HUES6 (cell line): ENCODE results near the gene RAB15.

Experiments
- H3K27ac ChIP-seq: 2 replicates; pipeline ENCODE4 v1.7.0; 2013; ENCODE audit warnings: low read depth, mild to moderate bottlenecking, low read length, inconsistent platforms
- H3K27me3 ChIP-seq: 2 replicates; pipeline ENCODE4 v1.6.1; 2013; ENCODE audit warnings: low read length; ENCODE audit not compliant: control insufficient read depth, insufficient read depth
- H3K36me3 ChIP-seq: 2 replicates; pipeline ENCODE4 v1.6.1; 2013; ENCODE audit warnings: low read length; ENCODE audit not compliant: control insufficient read depth, insufficient read depth
- H3K4me1 ChIP-seq: 2 replicates; pipeline ENCODE4 v1.6.1; 2013; ENCODE audit warnings: low read length; ENCODE audit not compliant: control insufficient read depth, insufficient read depth
- H3K4me3 ChIP-seq: 2 replicates; pipeline ENCODE4 v1.5.1; 2013; ENCODE audit warnings: low read depth, low read length
- H3K9ac ChIP-seq: one replicate; pipeline ENCODE4 v1.6.1; 2013; ENCODE audit warnings: mild to moderate bottlenecking, low read length
- H3K9me3 ChIP-seq: 2 replicates; pipeline ENCODE4 v1.6.1; 2013; ENCODE audit warnings: low read depth, low read length; ENCODE audit not compliant: control insufficient read depth, insufficient read depth

Gene RAB15

DNA sequence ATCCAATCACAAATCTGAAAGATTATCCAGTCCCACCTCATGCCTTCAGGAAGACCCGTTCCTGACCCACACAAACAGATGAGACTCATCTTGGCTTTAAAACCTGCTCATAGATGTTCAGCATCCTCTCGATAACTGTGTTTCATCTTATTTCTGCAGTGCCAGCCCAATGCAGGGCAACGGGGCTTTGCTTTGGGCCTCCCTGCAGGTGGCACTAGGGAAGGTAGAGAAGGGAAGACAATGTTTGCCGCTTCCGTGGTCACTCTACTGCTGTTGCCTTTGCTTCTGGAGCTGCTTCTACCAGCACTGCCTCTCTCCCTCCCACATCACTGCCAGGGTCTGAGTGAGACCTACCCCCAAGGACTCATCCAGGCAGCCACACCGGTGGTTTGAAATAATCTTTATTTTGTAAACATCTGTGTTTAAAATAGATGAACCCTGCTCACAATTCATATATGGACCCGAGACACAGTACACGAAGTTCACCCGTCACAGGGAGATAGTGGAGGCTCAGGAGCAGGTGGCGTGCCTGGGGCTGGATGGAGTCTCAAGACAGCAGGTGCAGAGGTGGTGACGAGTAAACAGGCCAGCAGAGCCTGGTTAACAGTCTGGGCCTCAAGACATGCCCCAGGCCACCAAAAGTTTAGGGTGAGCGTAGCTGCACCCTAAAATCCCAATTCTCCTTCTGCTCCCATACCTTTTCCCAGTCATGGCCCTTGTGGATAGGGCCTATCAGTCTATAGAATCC lies 26.5 kb downstream of the RAB15 start:
- no peak overlapping the region for H3K27ac ChIP-seq
- no peak overlapping the region for H3K9ac ChIP-seq
- no peaks in the 10 kb centered on the region for H3K9me3 ChIP-seq
- H3K4me3 ChIP-seq: no peak overlapping the region
- peaks cover 30% of the 10 kb centered on the region for H3K36me3 ChIP-seq
- peaks cover 23% of the 10 kb centered on the region for H3K4me1 ChIP-seq
- no peaks in the 10 kb centered on the region for H3K27me3 ChIP-seq

DNA sequence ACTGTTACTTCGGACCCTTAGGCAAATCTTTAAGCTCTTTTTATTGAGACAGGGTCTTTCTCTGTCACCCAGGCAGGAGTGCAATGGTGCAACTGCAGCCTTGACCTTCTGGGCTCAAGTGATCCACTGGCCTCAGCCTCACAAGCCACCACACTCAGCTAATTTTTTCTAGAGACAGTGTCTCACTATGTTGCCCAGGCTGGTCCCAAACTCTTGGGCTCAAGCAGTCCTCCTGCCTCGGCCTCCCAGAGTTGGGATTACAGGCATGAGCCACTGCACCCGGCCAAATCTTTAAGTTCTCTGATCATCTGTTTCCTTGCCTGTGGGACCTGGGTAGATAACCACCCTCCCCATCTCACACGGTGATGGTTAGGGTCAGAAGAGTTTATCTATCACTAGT lies 27.3 kb downstream of the RAB15 start:
- Histone ChIP-seq H3K27me3 (no peaks in the 10 kb centered on the region), H3K9me3 (no peaks in the 10 kb centered on the region), H3K9ac (no peak overlapping the region), H3K27ac (no peak overlapping the region), H3K4me3 (no peak overlapping the region), H3K4me1 (peaks cover 23% of the 10 kb centered on the region), H3K36me3 (peaks cover 23% of the 10 kb centered on the region)

DNA sequence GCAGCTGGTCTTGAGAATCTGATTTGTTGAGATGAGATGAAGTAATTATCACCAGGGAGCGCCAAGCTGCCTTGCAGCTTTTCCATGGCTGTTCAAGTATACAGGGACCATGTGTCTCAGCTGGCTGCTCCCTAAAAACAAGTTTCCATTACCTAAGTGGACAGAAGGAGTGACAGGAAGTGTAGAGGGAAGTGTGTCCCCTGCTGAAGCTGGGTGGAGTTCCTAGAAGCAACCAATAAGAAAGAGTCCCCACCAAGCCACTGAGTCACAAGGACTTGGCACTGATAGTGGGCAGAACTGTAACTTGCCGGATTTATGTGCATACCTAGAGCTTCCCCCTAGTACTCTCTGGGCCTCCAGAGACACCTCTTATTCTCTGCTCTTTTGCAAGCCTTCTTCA lies 28.1 kb downstream of the RAB15 start:
- H3K4me3 ChIP-seq: no peak overlapping the region
- no peaks in the 10 kb centered on the region for H3K27me3 ChIP-seq
- no peaks in the 10 kb centered on the region for H3K9me3 ChIP-seq
- H3K4me1 ChIP-seq: peaks cover 23% of the 10 kb centered on the region
- no peak overlapping the region for H3K27ac ChIP-seq
- H3K9ac ChIP-seq: no peak overlapping the region
- H3K36me3 ChIP-seq: peaks cover 19% of the 10 kb centered on the region

- Histone ChIP-seq H3K9ac (no peak overlapping the region), H3K36me3 (peaks cover 14% of the 10 kb centered on the region), H3K27me3 (no peaks in the 10 kb centered on the region), H3K27ac (no peak overlapping the region), H3K4me3 (no peak overlapping the region), H3K4me1 (peaks cover 23% of the 10 kb centered on the region), H3K9me3 (no peaks in the 10 kb centered on the region)
Measured at GRCh38 chr14:64943556-64943955, 28.6 kb downstream of the RAB15 start.

DNA sequence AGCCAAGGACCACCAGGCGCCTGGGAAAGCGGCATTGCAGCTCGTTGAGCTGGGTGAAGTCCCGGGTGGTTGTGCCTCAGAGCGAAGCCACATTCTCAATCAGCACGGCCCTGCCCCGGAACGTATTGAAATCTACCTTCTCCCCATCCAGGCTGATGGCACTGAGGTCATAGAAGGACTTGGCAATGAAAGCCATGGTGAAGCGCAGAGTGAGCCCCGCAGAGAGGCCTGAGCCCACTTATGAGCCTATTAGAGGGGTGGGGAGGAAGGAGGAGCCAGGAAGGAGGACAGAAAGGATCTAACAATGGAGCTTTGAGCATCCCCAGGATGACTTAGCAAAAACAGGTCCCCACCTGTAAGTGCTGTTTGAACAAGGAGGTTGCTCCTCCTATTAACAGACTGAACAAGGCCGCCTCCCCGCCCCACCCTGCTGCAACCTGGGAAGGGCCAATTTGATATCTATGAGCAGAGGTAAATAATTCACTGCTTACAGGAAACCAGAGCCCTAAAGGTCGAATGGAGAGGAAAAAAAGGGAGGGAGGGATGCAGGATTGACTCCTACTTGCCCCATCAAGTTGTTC lies 29.5 kb downstream of the RAB15 start, which contains the start of gene GPX2:
GPX2 (minus strand) TSS at position 215 of the 581 bp plus-strand sequence; CDS start at position 196, 19 bp downstream.
- Histone ChIP-seq H3K9me3 (no peaks in the 10 kb centered on the region), H3K4me3 (no peak within 1 kb of the TSS), H3K9ac (no peak within 1 kb of the TSS), H3K36me3 (peaks cover 5% of the 10 kb centered on the region), H3K4me1 (peaks cover 23% of the 10 kb centered on the region), H3K27me3 (no peaks in the 10 kb centered on the region), H3K27ac (no peak within 1 kb of the TSS)

- no peaks in the 10 kb centered on the region for H3K9me3 ChIP-seq
- H3K27ac ChIP-seq: no peak overlapping the region
- H3K4me3 ChIP-seq: no peak overlapping the region
- H3K36me3 ChIP-seq: no peaks in the 10 kb centered on the region; the same call in none of the 2 replicates
- no peaks in the 10 kb centered on the region for H3K27me3 ChIP-seq
- peaks cover 23% of the 10 kb centered on the region for H3K4me1 ChIP-seq
- no peak overlapping the region for H3K9ac ChIP-seq
Measured at GRCh38 chr14:64940336-64940910, 31.7 kb downstream of the RAB15 start.

GRCh38 chr14:64939817-64940190 lies 32.3 kb downstream of the RAB15 start:
- Histone ChIP-seq H3K27me3 (no peaks in the 10 kb centered on the region), H3K9ac (no peak overlapping the region), H3K4me3 (no peak overlapping the region), H3K27ac (no peak overlapping the region), H3K36me3 (no peaks in the 10 kb centered on the region; the same call in 1 of the 2 replicates), H3K4me1 (peaks cover 23% of the 10 kb centered on the region), H3K9me3 (no peaks in the 10 kb centered on the region)

- no peak overlapping the region for H3K27ac ChIP-seq
Measured at GRCh38 chr14:64938972-64939816, 32.9 kb downstream of the RAB15 start.

DNA sequence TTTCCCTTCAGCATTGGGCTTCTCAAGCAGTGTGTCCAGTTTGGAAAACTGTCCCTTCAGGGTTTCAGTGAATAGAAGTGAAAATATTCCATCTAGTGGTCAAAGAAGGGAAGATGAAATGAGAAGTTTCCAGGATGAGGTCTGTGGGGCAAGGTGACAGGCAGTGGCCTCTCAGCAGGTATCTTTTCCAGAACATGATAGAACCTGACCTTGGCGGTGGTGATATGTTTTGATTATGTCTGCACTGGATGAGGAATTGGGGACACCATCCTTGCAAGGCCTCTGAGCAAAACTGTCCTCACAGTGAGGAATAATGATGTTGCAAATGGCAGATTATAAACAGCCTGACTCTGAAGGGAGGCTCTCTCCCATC lies 34.3 kb downstream of the RAB15 start:
- Histone ChIP-seq H3K4me3 (no peak overlapping the region), H3K9me3 (no peaks in the 10 kb centered on the region), H3K27ac (no peak overlapping the region), H3K27me3 (no peaks in the 10 kb centered on the region), H3K36me3 (peaks cover 14% of the 10 kb centered on the region), H3K4me1 (peaks cover 7% of the 10 kb centered on the region), H3K9ac (no peak overlapping the region)

More at GRCh38 chr14:64938972-64939816, 32.9 kb downstream of the RAB15 start:
- H3K4me1 ChIP-seq: peaks cover 20% of the 10 kb centered on the region
- H3K9me3 ChIP-seq: no peaks in the 10 kb centered on the region
- no peak overlapping the region for H3K9ac ChIP-seq
- peaks cover 3% of the 10 kb centered on the region; the same call in 1 of the 2 replicates for H3K36me3 ChIP-seq
- H3K27me3 ChIP-seq: no peaks in the 10 kb centered on the region
- no peak overlapping the region for H3K4me3 ChIP-seq

DNA sequence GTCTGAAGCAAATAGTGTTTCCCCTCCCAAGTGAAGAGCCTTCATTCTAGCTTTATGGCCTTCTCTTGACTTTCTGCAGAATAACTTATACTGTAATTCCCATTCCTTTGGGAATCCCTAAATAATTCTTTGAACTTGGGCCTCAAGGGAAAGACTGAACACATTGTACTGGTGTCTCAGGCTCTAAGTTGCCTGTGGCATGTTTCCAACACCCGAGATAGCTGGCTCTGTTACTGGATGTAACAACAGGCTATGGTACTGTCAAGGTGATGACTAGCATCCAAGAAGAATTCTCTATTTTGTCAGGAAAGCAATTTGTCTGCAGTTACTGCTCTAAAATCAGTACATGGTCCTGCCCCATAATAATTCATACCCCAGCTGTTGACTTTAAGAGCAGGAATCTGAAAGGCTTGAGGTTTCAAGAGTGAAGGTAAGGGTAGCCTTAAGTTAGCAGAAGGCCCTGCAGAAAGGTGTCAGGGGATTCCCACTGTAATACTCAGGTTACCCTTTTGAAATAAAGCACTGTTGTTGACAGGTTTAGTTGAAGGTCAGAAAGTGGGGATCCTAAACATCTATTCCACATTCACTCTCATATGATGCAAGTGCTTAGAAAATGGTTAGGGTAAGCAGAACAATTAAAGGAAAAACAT lies 34.8 kb downstream of the RAB15 start:
- peaks cover 1% of the 10 kb centered on the region; the same call in 1 of the 2 replicates for H3K4me1 ChIP-seq
- no peak overlapping the region for H3K9ac ChIP-seq
- peaks cover 17% of the 10 kb centered on the region for H3K36me3 ChIP-seq
- no peaks in the 10 kb centered on the region for H3K27me3 ChIP-seq
- no peak overlapping the region for H3K4me3 ChIP-seq
- H3K27ac ChIP-seq: no peak overlapping the region
- H3K9me3 ChIP-seq: no peaks in the 10 kb centered on the region
